ENCODE measurements around the gene MFRP. TPM values are rescaled to one million over a fixed set of nuclear protein-coding genes. Genes with fewer than 3 reads are reported as not detected.

MFRP gene
- total and polyA plus RNA-seq, 7 experiments from 2014 or later, result not detected

DNA sequence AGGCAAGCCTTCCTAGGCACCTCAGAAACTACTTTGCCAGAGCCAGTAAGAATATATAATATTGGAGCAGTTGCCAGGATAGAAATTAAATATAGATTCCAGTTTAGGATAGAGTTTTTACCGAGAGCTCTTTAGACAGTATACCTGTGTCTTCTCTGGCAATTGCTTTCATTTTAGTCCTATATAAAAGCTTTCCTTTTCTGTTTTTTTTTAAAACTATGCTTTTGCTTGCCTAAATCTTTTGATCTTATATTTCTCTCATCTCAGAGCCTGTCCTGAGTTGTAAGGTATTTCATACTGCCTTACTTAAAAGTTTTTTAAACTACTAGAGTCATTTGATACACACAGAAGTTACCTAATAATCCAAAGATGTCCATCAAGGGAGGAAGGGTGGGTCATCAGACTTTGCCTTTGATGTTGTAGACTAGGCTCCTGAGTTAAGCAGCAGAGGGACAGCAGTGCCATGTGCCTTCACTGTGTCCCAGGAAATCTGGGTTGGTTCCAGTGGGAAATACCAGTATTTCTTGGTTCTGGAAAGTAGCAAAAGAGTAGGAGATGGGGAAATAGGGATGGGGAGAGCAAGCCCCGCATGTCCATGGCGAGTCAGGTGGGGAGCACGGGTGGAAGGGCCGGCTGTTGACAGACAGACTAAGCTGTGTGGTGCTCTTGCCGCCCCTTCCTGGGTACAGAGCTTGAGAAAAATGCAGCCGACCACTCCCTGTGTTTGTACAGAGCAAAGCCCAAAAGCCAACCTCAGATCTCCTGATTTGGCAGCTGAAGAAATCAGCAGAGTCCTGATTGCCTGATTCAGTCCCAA is 40.7 kb downstream of the MFRP start:
- peak in 5 of 9 donors; percentile 21 to 52 (median 40) for DNase-seq
- intact Hi-C loops (cut with micrococcal nuclease), result loop anchor here in 1 of 2 donors (1.0 kb wide), 2 partner anchors 10 to 16 kb away; no protein-coding TSS in a partner anchor
- H3K4me1 Mint-ChIP-seq, result peaks cover 21 to 55% (median 42%) of the 10 kb centered on the region in 7 donors

DNA sequence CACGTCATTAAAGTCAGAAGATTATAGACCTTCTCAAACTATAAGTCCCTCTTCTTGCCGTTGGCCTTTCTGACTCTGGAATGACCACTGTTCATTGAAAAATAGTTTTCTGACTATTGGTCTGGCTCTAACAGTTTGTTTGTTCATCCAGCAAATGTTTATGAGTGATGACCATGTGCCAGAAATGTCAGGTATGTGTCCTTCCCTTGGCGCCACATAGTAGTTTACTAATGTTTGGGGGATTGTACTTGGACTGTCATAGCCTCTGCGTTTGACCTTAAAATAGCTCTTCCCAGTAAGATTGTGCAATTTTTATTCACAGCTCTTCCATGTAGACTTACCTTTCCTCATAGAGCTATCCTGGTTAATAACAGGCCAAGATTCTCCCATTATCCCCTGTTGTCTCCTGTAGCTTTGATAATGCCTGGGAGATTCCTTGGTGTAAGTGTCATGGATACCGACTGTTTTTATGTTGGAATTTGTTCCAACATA is 43.2 kb downstream of the MFRP start:
- no peak for DNase-seq
- Mint-ChIP-seq H3K27ac (peak overlapping the region in 8 of 9 donors; percentile 9 to 100 (median 98)), H3K9me3 (peaks cover 0 to 1% (median 0%) of the 10 kb centered on the region in 11 donors), H3K4me1 (peaks cover 21 to 55% (median 42%) of the 10 kb centered on the region in 7 donors), H3K27me3 (no peaks in the 10 kb centered on the region), H3K36me3 (peaks cover 21 to 55% (median 38%) of the 10 kb centered on the region in 5 donors), H3K4me3 (no peak overlapping the region)
- no peaks in the 10 kb centered on the region for H3K27me3 ChIP-seq (ENCODE audit: control insufficient read depth in 2 of 2, insufficient read depth in 2 of 2, low read length in 2 of 2)
- ATAC-seq, result no peak
- peaks cover 17 to 55% (median 28%) of the 10 kb centered on the region in 3 experiments for H3K36me3 ChIP-seq (ENCODE audit: control insufficient read depth in 2 of 3, insufficient read depth in 3 of 3, low read length in 3 of 3)
- H3K4me1 ChIP-seq (ENCODE audit: control insufficient read depth in 2 of 2, insufficient read depth in 2 of 2, low read length in 2 of 2), result peaks cover 0 to 31% of the 10 kb centered on the region in 2 donors
- ChIA-PET POLR2A (interaction anchor here (0.8 to 1.3 kb wide), 2 partner anchors 11 to 16 kb away, joined by 3 read pairs; no protein-coding TSS in a partner anchor), CTCF (interaction anchor here (1.3 to 3.7 kb wide), 3 partner anchors 19 to 98 kb away, joined by 3 to 19 read pairs (median 4); partner anchors contain the start of gene CBL)
- intact Hi-C loops (cut with micrococcal nuclease), result no loop called here
- no peaks in the 10 kb centered on the region for H3K9me3 ChIP-seq (ENCODE audit: control insufficient read depth in 2 of 3, low read length in 3 of 3)
- H3K4me3 ChIP-seq (ENCODE audit: low read length), result no peak overlapping the region
- H3K27ac ChIP-seq (ENCODE audit: low read depth, low read length), result no peak overlapping the region

More for the DNA sequence above, 40.7 kb downstream of the MFRP start:
- no peaks in the 10 kb centered on the region for H3K27me3 ChIP-seq (ENCODE audit: control insufficient read depth in 2 of 2, insufficient read depth in 2 of 2, low read length in 2 of 2)
- peaks cover 0 to 5% (median 0%) of the 10 kb centered on the region in 11 donors for H3K9me3 Mint-ChIP-seq
- peak; percentile 12 for ATAC-seq
- H3K27ac Mint-ChIP-seq, result peak overlapping the region; percentile 89 to 100 (median 98)
- peaks cover 0 to 31% of the 10 kb centered on the region in 2 donors for H3K4me1 ChIP-seq (ENCODE audit: control insufficient read depth in 2 of 2, insufficient read depth in 2 of 2, low read length in 2 of 2)
- H3K27ac ChIP-seq (ENCODE audit: low read depth, low read length), result peak overlapping the region; percentile 76
- POLR2A ChIA-PET, result interaction anchor here (0.6 to 3.1 kb wide), 14 partner anchors 9 to 400 kb away, joined by 3 to 19 read pairs (median 4); partner anchors contain the start of genes C2CD2L, CBL and VPS11
- no peaks in the 10 kb centered on the region for H3K9me3 ChIP-seq (ENCODE audit: control insufficient read depth in 2 of 3, low read length in 3 of 3)
- H3K27me3 Mint-ChIP-seq, result no peaks in the 10 kb centered on the region
- H3K36me3 ChIP-seq (ENCODE audit: control insufficient read depth in 2 of 3, insufficient read depth in 3 of 3, low read length in 3 of 3), result peaks cover 4 to 31% (median 9%) of the 10 kb centered on the region in 3 experiments
- CTCF ChIA-PET, result interaction anchor here (0.5 to 4.8 kb wide), 11 partner anchors 17 to 268 kb away, joined by 3 to 42 read pairs (median 3); partner anchors contain the start of gene DPAGT1
- peak overlapping the region; percentile 31 to 88 (median 80) for H3K4me3 Mint-ChIP-seq
- peak overlapping the region; percentile 8 for H3K4me3 ChIP-seq (ENCODE audit: low read length)
- peaks cover 17 to 32% (median 27%) of the 10 kb centered on the region in 5 donors for H3K36me3 Mint-ChIP-seq

DNA sequence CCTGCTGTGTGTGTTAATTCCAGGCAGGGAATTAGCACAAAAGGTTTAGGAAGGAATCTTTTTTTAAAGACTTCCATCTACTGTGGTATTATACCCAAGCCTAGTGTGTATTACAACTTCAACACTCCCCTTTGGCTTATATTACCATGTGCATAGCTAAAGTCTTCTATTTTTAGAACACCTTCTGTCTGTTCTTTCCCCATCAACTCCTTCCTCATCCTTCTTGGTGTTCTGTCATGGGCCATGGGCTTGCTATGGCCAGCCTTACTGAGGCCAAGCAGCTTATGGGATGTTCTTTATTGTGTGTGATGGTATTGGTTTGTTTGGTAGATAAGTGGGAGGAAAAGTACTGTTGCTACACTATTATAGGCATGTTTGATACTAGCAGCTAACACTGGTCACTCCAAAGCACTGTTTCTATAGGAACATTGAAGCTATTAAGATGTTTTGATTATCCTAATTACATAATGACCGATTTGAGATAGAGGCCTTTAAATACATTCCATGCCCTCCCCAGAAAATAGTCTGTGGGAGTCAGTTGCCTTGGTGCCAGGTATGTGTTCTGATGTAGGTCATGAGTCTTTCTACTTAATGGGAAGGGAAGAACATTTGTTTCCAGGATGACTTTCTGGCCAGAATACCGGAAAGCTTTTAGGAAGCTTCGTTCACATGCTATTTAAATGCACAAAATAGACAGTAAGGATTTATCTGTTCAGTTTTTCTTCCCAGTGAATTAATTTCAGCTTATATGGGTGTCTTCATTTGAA is 46.1 kb downstream of the MFRP start:
- H3K27ac ChIP-seq (ENCODE audit: low read depth, low read length), result no peak overlapping the region
- POLR2A ChIA-PET, result interaction anchor here (0.6 to 3.0 kb wide), 6 partner anchors 8 to 206 kb away, joined by 3 to 9 read pairs (median 4); no protein-coding TSS in a partner anchor
- peak overlapping the region in 6 of 9 donors; percentile 26 to 98 (median 50) for H3K27ac Mint-ChIP-seq

DNA sequence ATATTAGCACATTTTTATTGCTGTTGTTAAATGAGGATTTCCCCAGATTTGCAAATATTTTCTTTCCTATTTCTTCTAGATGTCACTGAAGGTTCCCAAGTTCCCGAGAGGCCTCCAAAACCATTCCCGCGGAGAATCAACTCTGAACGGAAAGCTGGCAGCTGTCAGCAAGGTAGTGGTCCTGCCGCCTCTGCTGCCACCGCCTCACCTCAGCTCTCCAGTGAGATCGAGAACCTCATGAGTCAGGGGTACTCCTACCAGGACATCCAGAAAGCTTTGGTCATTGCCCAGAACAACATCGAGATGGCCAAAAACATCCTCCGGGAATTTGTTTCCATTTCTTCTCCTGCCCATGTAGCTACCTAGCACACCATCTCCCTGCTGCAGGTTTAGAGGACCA is 47.1 kb downstream of the MFRP start:
- Mint-ChIP-seq H3K9me3 (no peaks in the 10 kb centered on the region), H3K27me3 (no peaks in the 10 kb centered on the region), H3K27ac (peak overlapping the region in 2 of 9 donors; percentile 12 to 18), H3K4me1 (peaks cover 0 to 22% (median 11%) of the 10 kb centered on the region in 7 donors), H3K36me3 (peaks cover 27 to 74% (median 39%) of the 10 kb centered on the region in 5 donors), H3K4me3 (no peak overlapping the region)
- no peak for DNase-seq
- Histone ChIP-seq H3K9me3 (ENCODE audit: control insufficient read depth in 2 of 3, low read length in 3 of 3) (no peaks in the 10 kb centered on the region), H3K36me3 (ENCODE audit: control insufficient read depth in 2 of 3, insufficient read depth in 3 of 3, low read length in 3 of 3) (peaks cover 27 to 75% (median 39%) of the 10 kb centered on the region in 3 experiments), H3K27me3 (ENCODE audit: control insufficient read depth in 2 of 2, insufficient read depth in 2 of 2, low read length in 2 of 2) (no peaks in the 10 kb centered on the region), H3K27ac (ENCODE audit: low read depth, low read length) (no peak overlapping the region), H3K4me1 (ENCODE audit: control insufficient read depth in 2 of 2, insufficient read depth in 2 of 2, low read length in 2 of 2) (no peaks in the 10 kb centered on the region), H3K4me3 (ENCODE audit: low read length) (no peak overlapping the region)
- ChIA-PET POLR2A (interaction anchor here (0.9 to 3.0 kb wide), 5 partner anchors 9 to 205 kb away, joined by 3 to 9 read pairs (median 4); no protein-coding TSS in a partner anchor), CTCF (interaction anchor here (1.8 kb wide), 1 partner anchor 22 kb away, joined by 5 read pairs; no protein-coding TSS in a partner anchor)
- intact Hi-C loops (cut with micrococcal nuclease), result no loop called here
- ATAC-seq, result no peak

More for the DNA sequence above, 46.1 kb downstream of the MFRP start:
- H3K9me3 Mint-ChIP-seq, result peaks cover 0 to 1% (median 0%) of the 10 kb centered on the region in 11 donors
- DNase-seq, result no peak
- Histone ChIP-seq H3K27me3 (ENCODE audit: control insufficient read depth in 2 of 2, insufficient read depth in 2 of 2, low read length in 2 of 2) (no peaks in the 10 kb centered on the region), H3K4me3 (ENCODE audit: low read length) (no peak overlapping the region), H3K36me3 (ENCODE audit: control insufficient read depth in 2 of 3, insufficient read depth in 3 of 3, low read length in 3 of 3) (peaks cover 22 to 73% (median 39%) of the 10 kb centered on the region in 3 experiments), H3K4me1 (ENCODE audit: control insufficient read depth in 2 of 2, insufficient read depth in 2 of 2, low read length in 2 of 2) (peaks cover 0 to 8% of the 10 kb centered on the region in 2 donors), H3K9me3 (ENCODE audit: control insufficient read depth in 2 of 3, low read length in 3 of 3) (no peaks in the 10 kb centered on the region)
- H3K27me3 Mint-ChIP-seq, result no peaks in the 10 kb centered on the region
- CTCF ChIA-PET, result interaction anchor here (0.7 to 1.8 kb wide), 4 partner anchors 21 to 104 kb away, joined by 3 to 5 read pairs (median 3); partner anchors contain the start of gene CBL
- H3K4me1 Mint-ChIP-seq, result peaks cover 8 to 32% (median 19%) of the 10 kb centered on the region in 7 donors
- no peak overlapping the region for H3K4me3 Mint-ChIP-seq
- no peak for ATAC-seq
- peaks cover 27 to 70% (median 41%) of the 10 kb centered on the region in 5 donors for H3K36me3 Mint-ChIP-seq
- intact Hi-C loops (cut with micrococcal nuclease), result no loop called here

DNA sequence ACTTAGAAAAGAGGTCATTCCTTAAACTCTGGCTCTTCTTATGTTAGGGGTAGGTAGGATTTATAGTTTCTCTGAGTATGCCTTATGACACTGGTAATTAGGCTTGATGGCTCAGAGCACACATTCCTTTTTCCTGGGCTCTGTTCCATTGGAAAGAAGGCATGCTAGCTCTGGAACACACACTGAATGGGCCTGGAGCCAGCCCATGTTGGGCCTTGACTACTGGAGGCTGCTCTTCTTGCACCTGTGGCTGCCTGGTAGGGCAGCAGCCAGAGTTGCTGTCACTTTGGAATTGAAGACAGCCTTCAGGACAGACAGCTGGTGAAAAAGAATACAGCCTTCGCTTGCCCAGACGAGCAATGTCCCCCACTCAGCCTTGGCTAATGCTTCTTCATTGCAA is 47.8 kb downstream of the MFRP start:
- CTCF ChIA-PET, result no interaction called here
- Histone ChIP-seq H3K27ac (ENCODE audit: low read depth, low read length) (no peak overlapping the region), H3K27me3 (ENCODE audit: control insufficient read depth in 2 of 2, insufficient read depth in 2 of 2, low read length in 2 of 2) (no peaks in the 10 kb centered on the region), H3K36me3 (ENCODE audit: control insufficient read depth in 2 of 3, insufficient read depth in 3 of 3, low read length in 3 of 3) (peaks cover 27 to 72% (median 39%) of the 10 kb centered on the region in 3 experiments), H3K4me3 (ENCODE audit: low read length) (no peak overlapping the region), H3K4me1 (ENCODE audit: control insufficient read depth in 2 of 2, insufficient read depth in 2 of 2, low read length in 2 of 2) (no peaks in the 10 kb centered on the region), H3K9me3 (ENCODE audit: control insufficient read depth in 2 of 3, low read length in 3 of 3) (no peaks in the 10 kb centered on the region)
- no peak for DNase-seq
- no peaks in the 10 kb centered on the region for H3K9me3 Mint-ChIP-seq
- POLR2A ChIA-PET, result interaction anchor here (1.0 to 3.0 kb wide), 3 partner anchors 10 to 22 kb away, joined by 3 to 9 read pairs (median 4); no protein-coding TSS in a partner anchor
- ATAC-seq, result no peak
- no peak overlapping the region for H3K4me3 Mint-ChIP-seq
- intact Hi-C loops (cut with micrococcal nuclease), result no loop called here
- peak overlapping the region in 1 of 9 donors; percentile 18 for H3K27ac Mint-ChIP-seq
- peaks cover 0 to 16% (median 6%) of the 10 kb centered on the region in 7 donors for H3K4me1 Mint-ChIP-seq
- peaks cover 25 to 69% (median 34%) of the 10 kb centered on the region in 5 donors for H3K36me3 Mint-ChIP-seq
- no peaks in the 10 kb centered on the region for H3K27me3 Mint-ChIP-seq
